VCaP (cell line): ENCODE results near the gene CDC7.

Experiments used
- H3K27ac ChIP-seq: fragments of 450-650 bp; 2 replicates; pipeline ENCODE4 v1.5.1; 2017
- CTCF ChIP-seq: fragments of 450-650 bp; conservative IDR thresholded peaks from 2 replicates; pipeline ENCODE4 v1.5.1; 2017; ENCODE audit warnings: mild to moderate bottlenecking, moderate library complexity

The CDC7 gene

GRCh38 chr1:91527266-91527765, 26.7 kb downstream of the CDC7 start:
- no peak for TF ChIP-seq CTCF
- no peak overlapping the region for H3K27ac ChIP-seq

- no peak overlapping the region for H3K27ac ChIP-seq
- TF ChIP-seq CTCF, result no peak
Measured at GRCh38 chr1:91527781-91528180, 27.1 kb downstream of the CDC7 start.

GRCh38 chr1:91529856-91530255, 29.2 kb downstream of the CDC7 start:
- no peak overlapping the region for H3K27ac ChIP-seq
- TF ChIP-seq CTCF, result peak; percentile 32; the same call in 1 of the 2 replicates

DNA sequence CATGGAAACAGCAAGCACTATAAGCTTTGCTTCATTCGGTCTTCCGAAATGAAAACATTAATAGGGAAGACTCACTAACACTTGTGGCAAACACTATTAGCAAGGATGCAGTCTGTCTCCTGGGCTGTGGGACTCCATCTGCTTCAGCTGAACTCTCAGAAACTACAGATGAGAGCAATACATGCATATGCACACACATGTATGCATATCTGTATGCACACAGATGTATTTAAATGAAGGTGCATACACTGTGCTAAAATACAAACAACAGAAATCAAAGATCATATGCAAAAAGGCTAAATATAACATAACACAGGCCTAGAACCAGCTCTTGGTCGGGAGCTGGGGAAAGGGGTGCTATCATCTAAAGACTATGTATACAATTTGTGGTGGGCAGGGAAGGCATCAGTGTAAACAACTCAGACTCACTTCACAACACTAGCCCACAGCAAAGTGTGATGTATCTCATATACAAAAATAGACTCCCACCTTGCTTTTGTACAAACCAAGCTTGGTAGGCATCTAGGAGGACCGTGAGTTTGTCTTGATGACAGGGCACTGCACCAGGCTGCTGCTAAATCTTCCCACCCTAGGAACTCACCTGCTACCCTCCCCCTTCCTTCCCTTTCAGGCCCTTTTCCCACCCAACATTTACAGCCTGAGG, 32.8 kb downstream of the CDC7 start:
- TF ChIP-seq CTCF, result no peak
- no peak overlapping the region for H3K27ac ChIP-seq

DNA sequence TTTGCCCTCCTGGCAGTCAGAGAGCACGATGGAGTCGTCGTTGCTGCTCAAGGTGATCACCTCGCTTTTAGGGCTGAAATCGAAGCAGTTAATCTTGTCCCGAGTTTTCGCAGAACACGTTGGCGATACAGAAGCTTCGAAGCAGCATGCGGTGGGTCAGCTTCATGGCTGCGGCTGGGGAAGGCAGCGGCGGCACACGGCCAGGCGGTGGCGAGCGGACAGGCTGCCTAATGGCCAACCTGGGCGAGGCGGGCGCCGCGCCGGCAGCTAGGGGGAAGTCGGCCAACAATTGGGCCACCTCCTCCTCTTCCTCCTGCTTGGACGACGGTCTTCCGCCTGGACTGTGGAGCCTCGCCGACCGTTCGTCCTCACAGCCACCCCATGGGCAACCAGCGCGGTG, 34.8 kb downstream of the CDC7 start:
- no peak overlapping the region for H3K27ac ChIP-seq
- TF ChIP-seq CTCF, result no peak

- no peak for TF ChIP-seq CTCF
- no peak overlapping the region for H3K27ac ChIP-seq
Measured at GRCh38 chr1:91537281-91537986, 36.8 kb downstream of the CDC7 start.

- no peak for TF ChIP-seq CTCF
- no peak overlapping the region for H3K27ac ChIP-seq
Measured at GRCh38 chr1:91537987-91538304, 37.3 kb downstream of the CDC7 start.
